BLaER1 (cell line): ENCODE results near the gene MACF1.
"Not testable (repeated sequence)": the region's sequence is repeated elsewhere in the genome, so short reads cannot be mapped to it uniquely, and the experiment has no call there.

ENCODE experiments used
- H3K27ac ChIP-seq: shearing (Covaris generic); formaldehyde crosslinking; 2 replicates; pipeline ENCODE4 v1.8.1; 2022
- H3K27me3 ChIP-seq: shearing (Covaris generic); formaldehyde crosslinking; 2 replicates; pipeline ENCODE4 v1.8.1; 2022
- H3K36me3 ChIP-seq: shearing (Covaris generic); formaldehyde crosslinking; 2 replicates; pipeline ENCODE4 v1.8.1; 2022
- H3K4me1 ChIP-seq: shearing (Covaris generic); formaldehyde crosslinking; 2 replicates; pipeline ENCODE4 v1.8.1; 2022
- H3K4me2 ChIP-seq: shearing (Covaris generic); formaldehyde crosslinking; 2 replicates; pipeline ENCODE4 v1.8.1; 2022
- H3K4me3 ChIP-seq: shearing (Covaris generic); formaldehyde crosslinking; 2 replicates; pipeline ENCODE4 v1.8.1; 2022
- H3K9ac ChIP-seq: shearing (Covaris generic); formaldehyde crosslinking; 2 replicates; pipeline ENCODE4 v1.8.1; 2022
- H3K9me3 ChIP-seq: shearing (Covaris generic); formaldehyde crosslinking; 2 replicates; pipeline ENCODE4 v1.8.1; 2022
- H4K20me1 ChIP-seq: shearing (Covaris generic); formaldehyde crosslinking; 2 replicates; pipeline ENCODE4 v1.8.1; 2022
- Cebpa-rat ChIP-seq: shearing (Covaris generic); IDR thresholded peaks from 2 replicates; pipeline ENCODE4 v1.8.1; 2022

MACF1 gene

GRCh38 chr1:39497585-39497984 is 293.1 kb downstream of the MACF1 start:
- Histone ChIP-seq H3K4me1 (peaks cover 24% of the 10 kb centered on the region), H3K36me3 (no peaks in the 10 kb centered on the region), H4K20me1 (peaks cover 7% of the 10 kb centered on the region; the same call in 1 of the 2 replicates), H3K4me3 (no peak overlapping the region), H3K27ac (no peak overlapping the region), H3K9me3 (no peaks in the 10 kb centered on the region), H3K4me2 (no peak overlapping the region), H3K27me3 (peaks cover 8% of the 10 kb centered on the region), H3K9ac (no peak overlapping the region)
- TF ChIP-seq Cebpa-rat = no peak

- H3K4me2 ChIP-seq, H3K36me3 ChIP-seq: not testable (repeated sequence)
Measured at GRCh38 chr1:39498096-39498710, 293.7 kb downstream of the MACF1 start.

GRCh38 chr1:39498821-39499220 is 294.3 kb downstream of the MACF1 start:
- H3K27ac ChIP-seq, H3K36me3 ChIP-seq, H3K4me2 ChIP-seq, H3K9me3 ChIP-seq, H3K9ac ChIP-seq, H3K27me3 ChIP-seq, H4K20me1 ChIP-seq, H3K4me3 ChIP-seq: not testable (repeated sequence)
- H3K4me1 ChIP-seq = peaks cover 14% of the 10 kb centered on the region

More at GRCh38 chr1:39498096-39498710, 293.7 kb downstream of the MACF1 start:
- H3K27me3 ChIP-seq, H3K9me3 ChIP-seq, H3K4me3 ChIP-seq, H3K9ac ChIP-seq, H3K27ac ChIP-seq, H4K20me1 ChIP-seq: not testable (repeated sequence)
- peaks cover 20% of the 10 kb centered on the region for H3K4me1 ChIP-seq

- H3K36me3 ChIP-seq = no peaks in the 10 kb centered on the region
- no peak overlapping the region for H3K27ac ChIP-seq
- H3K4me2 ChIP-seq = no peak overlapping the region
- H3K27me3 ChIP-seq = no peaks in the 10 kb centered on the region
- no peak for TF ChIP-seq Cebpa-rat
- H3K4me3 ChIP-seq = no peak overlapping the region
- H3K4me1 ChIP-seq = peaks cover 7% of the 10 kb centered on the region
- no peaks in the 10 kb centered on the region for H4K20me1 ChIP-seq
- H3K9ac ChIP-seq = no peak overlapping the region
- H3K9me3 ChIP-seq = no peaks in the 10 kb centered on the region
Measured at GRCh38 chr1:39499668-39500067, 295.2 kb downstream of the MACF1 start.

GRCh38 chr1:39500862-39501389 is 296.4 kb downstream of the MACF1 start:
- Histone ChIP-seq H3K4me2 (no peak overlapping the region), H3K9ac (no peak overlapping the region)

GRCh38 chr1:39501666-39502065 is 297.2 kb downstream of the MACF1 start:
- Histone ChIP-seq H3K4me1 (peaks cover 13% of the 10 kb centered on the region), H3K9ac (no peak overlapping the region), H3K4me2 (no peak overlapping the region), H3K4me3 (no peak overlapping the region), H3K27me3 (no peaks in the 10 kb centered on the region), H4K20me1 (no peaks in the 10 kb centered on the region), H3K9me3 (no peaks in the 10 kb centered on the region), H3K36me3 (no peaks in the 10 kb centered on the region), H3K27ac (no peak overlapping the region)
- no peak for TF ChIP-seq Cebpa-rat

More at GRCh38 chr1:39500862-39501389, 296.4 kb downstream of the MACF1 start:
- H3K27ac ChIP-seq = no peak overlapping the region
- no peaks in the 10 kb centered on the region for H4K20me1 ChIP-seq
- H3K27me3 ChIP-seq = no peaks in the 10 kb centered on the region
- no peak for TF ChIP-seq Cebpa-rat
- no peaks in the 10 kb centered on the region for H3K36me3 ChIP-seq
- no peaks in the 10 kb centered on the region for H3K9me3 ChIP-seq
- peaks cover 7% of the 10 kb centered on the region for H3K4me1 ChIP-seq
- no peak overlapping the region for H3K4me3 ChIP-seq

- not testable (repeated sequence) for H4K20me1 ChIP-seq, H3K36me3 ChIP-seq, H3K27me3 ChIP-seq, H3K9me3 ChIP-seq, H3K4me2 ChIP-seq, H3K4me3 ChIP-seq, H3K27ac ChIP-seq, H3K9ac ChIP-seq
- H3K4me1 ChIP-seq = peaks cover 41% of the 10 kb centered on the region
Measured at GRCh38 chr1:39504436-39504835, 299.9 kb downstream of the MACF1 start.

- H3K4me3 ChIP-seq = no peak overlapping the region
- no peaks in the 10 kb centered on the region for H4K20me1 ChIP-seq
- H3K36me3 ChIP-seq = no peaks in the 10 kb centered on the region
- no peak for TF ChIP-seq Cebpa-rat
- no peak overlapping the region for H3K27ac ChIP-seq
- peaks cover 48% of the 10 kb centered on the region for H3K4me1 ChIP-seq
- no peaks in the 10 kb centered on the region for H3K9me3 ChIP-seq
- H3K4me2 ChIP-seq = no peak overlapping the region
- no peaks in the 10 kb centered on the region for H3K27me3 ChIP-seq
- no peak overlapping the region for H3K9ac ChIP-seq
Measured at GRCh38 chr1:39505289-39505688, 300.8 kb downstream of the MACF1 start.

GRCh38 chr1:39507230-39507928 is 302.9 kb downstream of the MACF1 start:
- TF ChIP-seq Cebpa-rat = no peak
- peaks cover 49% of the 10 kb centered on the region for H3K4me1 ChIP-seq
- no peak overlapping the region for H3K4me3 ChIP-seq
- no peak overlapping the region for H3K9ac ChIP-seq
- no peaks in the 10 kb centered on the region for H3K27me3 ChIP-seq
- peak overlapping the region; percentile 88 for H3K4me2 ChIP-seq
- no peaks in the 10 kb centered on the region for H3K9me3 ChIP-seq
- no peaks in the 10 kb centered on the region for H3K36me3 ChIP-seq
- H4K20me1 ChIP-seq = no peaks in the 10 kb centered on the region
- H3K27ac ChIP-seq = no peak overlapping the region

GRCh38 chr1:39508266-39508665 is 303.8 kb downstream of the MACF1 start:
- Histone ChIP-seq H3K27me3 (no peaks in the 10 kb centered on the region), H3K9ac (no peak overlapping the region; the same call in 1 of the 2 replicates), H3K4me1 (peaks cover 49% of the 10 kb centered on the region), H3K27ac (no peak overlapping the region), H3K36me3 (no peaks in the 10 kb centered on the region), H4K20me1 (no peaks in the 10 kb centered on the region), H3K4me2 (peak overlapping the region; percentile 88), H3K9me3 (no peaks in the 10 kb centered on the region), H3K4me3 (no peak overlapping the region)
- TF ChIP-seq Cebpa-rat = no peak
